Neural progenitor cell (in vitro differentiated cells): Measurements from ENCODE around the gene CD63. TPM values are rescaled to one million over a fixed set of nuclear protein-coding genes. Genes with fewer than 3 reads are reported as not detected.

Experiments
- DNase-seq: peaks from one replicate; pipeline ENCODE4 v3.0.0-alpha.2; 2016; ENCODE audit warnings: low spot score
- H2AFZ ChIP-seq: fragments of 200-600 bp; sonication (generic); replicated peaks from 2 replicates; pipeline ENCODE4 v1.6.1; 2016; ENCODE audit warnings: antibody characterized with exemption
- H3F3A ChIP-seq: fragments of 200-600 bp; sonication (generic); 2 replicates; pipeline ENCODE4 v1.6.1; 2016; ENCODE audit warnings: antibody characterized with exemption, low read depth
- H3K27ac ChIP-seq: fragments of 200-600 bp; sonication (generic); 2 replicates; pipeline ENCODE4 v1.5.1; 2016; ENCODE audit warnings: mild to moderate bottlenecking
- H3K27me3 ChIP-seq: fragments of 200-600 bp; sonication (generic); 2 replicates; pipeline ENCODE4 v1.6.1; 2016; ENCODE audit warnings: mild to moderate bottlenecking, moderate library complexity
- H3K36me3 ChIP-seq: fragments of 200-600 bp; sonication (generic); 2 replicates; pipeline ENCODE4 v1.5.1; 2016
- H3K4me1 ChIP-seq: fragments of 200-600 bp; sonication (generic); 2 replicates; pipeline ENCODE4 v1.6.1; 2016; ENCODE audit warnings: mixed run types
- H3K4me2 ChIP-seq: fragments of 200-600 bp; sonication (generic); 2 replicates; pipeline ENCODE4 v1.6.1; 2016
- H3K4me3 ChIP-seq: fragments of 200-600 bp; sonication (generic); 2 replicates; pipeline ENCODE4 v1.5.1; 2016
- H3K79me2 ChIP-seq: fragments of 200-600 bp; sonication (generic); 2 replicates; pipeline ENCODE4 v1.6.1; 2016; ENCODE audit warnings: low read depth
- H3K9ac ChIP-seq: fragments of 200-600 bp; sonication (generic); 2 replicates; pipeline ENCODE4 v1.6.1; 2016
- H3K9me3 ChIP-seq: fragments of 200-600 bp; sonication (generic); 2 replicates; pipeline ENCODE4 v1.5.1; 2016; ENCODE audit warnings: low read depth
- H4K20me1 ChIP-seq: fragments of 200-600 bp; sonication (generic); 2 replicates; pipeline ENCODE4 v1.6.1; 2016; ENCODE audit warnings: low read depth
- H3K27ac Mint-ChIP-seq: 3 replicates; pipeline ENCODE4 v1.8.0; 2021; ENCODE audit warnings: mixed read lengths
- H3K27me3 Mint-ChIP-seq: 2 replicates; pipeline ENCODE4 v1.8.0; 2022; ENCODE audit warnings: low read depth, mild to moderate bottlenecking, inconsistent platforms, moderate library complexity, mixed read lengths; ENCODE audit not compliant: insufficient read depth
- H3K36me3 Mint-ChIP-seq: 3 replicates; pipeline ENCODE4 v1.8.0; 2021; ENCODE audit warnings: mixed read lengths
- H3K4me1 Mint-ChIP-seq: 3 replicates; pipeline ENCODE4 v1.8.0; 2021; ENCODE audit warnings: mixed read lengths
- H3K4me3 Mint-ChIP-seq: 3 replicates; pipeline ENCODE4 v1.8.0; 2021; ENCODE audit warnings: mild to moderate bottlenecking, moderate library complexity, mixed read lengths
- H3K9me3 Mint-ChIP-seq: 3 replicates; pipeline ENCODE4 v1.8.0; 2020; ENCODE audit warnings: mixed read lengths
- EZH2 ChIP-seq: fragments of 200-600 bp; sonication (generic); IDR thresholded peaks from 2 replicates; pipeline ENCODE4 v1.6.1; 2017; ENCODE audit warnings: antibody characterized with exemption, mild to moderate bottlenecking, moderate library complexity
- EZH2phosphoT487 ChIP-seq: fragments of 200-600 bp; sonication (generic); IDR thresholded peaks from 2 replicates; pipeline ENCODE4 v1.6.1; 2017; ENCODE audit warnings: antibody characterized with exemption
- total RNA-seq: library from RNA; depleted of rRNA; stranded (reverse); fragments of >200 nt; gene quantifications from 2 replicates; pipeline ENCODE4 v1.2.3, GENCODE V29; 2015; ENCODE audit warnings: low replicate concordance
- TF ChIP-seq, protein P1 (sequence below): fragments of 200-600 bp; sonication (generic); IDR thresholded peaks from 2 replicates; pipeline ENCODE4 v1.5.1; 2017; ENCODE audit warnings: antibody characterized with exemption, mild to moderate bottlenecking

Gene CD63
- total RNA-seq, 1 donor from 2014 or later, result 305 TPM

DNA sequence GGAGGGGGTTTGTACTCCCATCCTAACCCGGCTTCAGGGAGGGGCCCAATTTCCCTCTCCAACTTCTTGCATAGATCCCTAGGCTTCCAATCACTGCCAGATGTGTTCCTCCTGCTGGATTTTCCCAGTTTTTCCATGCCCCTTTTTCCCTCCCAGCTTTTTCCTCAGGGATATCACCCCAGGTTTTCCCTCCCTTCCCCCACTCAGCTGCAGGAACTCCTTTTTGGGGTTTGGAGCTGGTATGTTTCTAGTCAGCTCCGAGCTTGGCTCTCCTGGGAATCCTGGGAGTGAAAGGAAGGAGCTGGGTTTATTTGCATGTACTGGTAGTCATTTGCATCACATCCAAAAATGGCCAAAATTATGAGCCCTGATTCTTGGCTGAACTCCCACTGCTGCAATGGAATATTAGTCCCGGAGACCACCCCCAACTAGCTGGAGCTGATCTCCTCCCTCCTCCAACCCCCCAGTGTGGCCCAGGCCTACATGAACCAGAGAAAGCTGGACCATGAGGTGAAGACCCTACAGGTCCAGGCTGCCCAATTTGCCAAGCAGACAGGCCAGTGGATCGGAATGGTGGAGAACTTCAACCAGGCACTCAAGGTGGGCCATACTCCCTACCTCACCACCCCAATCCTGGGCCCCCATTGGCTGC lies 10.1 kb downstream of the CD63 start:
- Histone ChIP-seq H3K27ac (peak overlapping the region; percentile 86), H3F3A (peaks cover 45% of the 10 kb centered on the region), H3K9ac (peak overlapping the region; percentile 27), H4K20me1 (no peaks in the 10 kb centered on the region), H3K79me2 (peaks cover 16% of the 10 kb centered on the region), H2AFZ (no peak overlapping the region), H3K27me3 (no peaks in the 10 kb centered on the region), H3K4me3 (peak overlapping the region; percentile 88), H3K36me3 (no peaks in the 10 kb centered on the region), H3K9me3 (no peaks in the 10 kb centered on the region), H3K4me2 (peak overlapping the region; percentile 79), H3K4me1 (peaks cover 31% of the 10 kb centered on the region)
- no peak for TF ChIP-seq EZH2phosphoT487
- no peak for TF ChIP-seq EZH2
- TF ChIP-seq, protein P1, sequence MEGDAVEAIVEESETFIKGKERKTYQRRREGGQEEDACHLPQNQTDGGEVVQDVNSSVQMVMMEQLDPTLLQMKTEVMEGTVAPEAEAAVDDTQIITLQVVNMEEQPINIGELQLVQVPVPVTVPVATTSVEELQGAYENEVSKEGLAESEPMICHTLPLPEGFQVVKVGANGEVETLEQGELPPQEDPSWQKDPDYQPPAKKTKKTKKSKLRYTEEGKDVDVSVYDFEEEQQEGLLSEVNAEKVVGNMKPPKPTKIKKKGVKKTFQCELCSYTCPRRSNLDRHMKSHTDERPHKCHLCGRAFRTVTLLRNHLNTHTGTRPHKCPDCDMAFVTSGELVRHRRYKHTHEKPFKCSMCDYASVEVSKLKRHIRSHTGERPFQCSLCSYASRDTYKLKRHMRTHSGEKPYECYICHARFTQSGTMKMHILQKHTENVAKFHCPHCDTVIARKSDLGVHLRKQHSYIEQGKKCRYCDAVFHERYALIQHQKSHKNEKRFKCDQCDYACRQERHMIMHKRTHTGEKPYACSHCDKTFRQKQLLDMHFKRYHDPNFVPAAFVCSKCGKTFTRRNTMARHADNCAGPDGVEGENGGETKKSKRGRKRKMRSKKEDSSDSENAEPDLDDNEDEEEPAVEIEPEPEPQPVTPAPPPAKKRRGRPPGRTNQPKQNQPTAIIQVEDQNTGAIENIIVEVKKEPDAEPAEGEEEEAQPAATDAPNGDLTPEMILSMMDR, result no peak
- no peak for DNase-seq
- peaks cover 6% of the 10 kb centered on the region for H3K9me3 Mint-ChIP-seq
- H3K36me3 Mint-ChIP-seq, result peaks cover 6% of the 10 kb centered on the region
- peak overlapping the region; percentile 92 for H3K4me3 Mint-ChIP-seq
- peaks cover 18% of the 10 kb centered on the region for H3K27me3 Mint-ChIP-seq
- peak overlapping the region; percentile 97 for H3K27ac Mint-ChIP-seq
- peaks cover 43% of the 10 kb centered on the region for H3K4me1 Mint-ChIP-seq

DNA sequence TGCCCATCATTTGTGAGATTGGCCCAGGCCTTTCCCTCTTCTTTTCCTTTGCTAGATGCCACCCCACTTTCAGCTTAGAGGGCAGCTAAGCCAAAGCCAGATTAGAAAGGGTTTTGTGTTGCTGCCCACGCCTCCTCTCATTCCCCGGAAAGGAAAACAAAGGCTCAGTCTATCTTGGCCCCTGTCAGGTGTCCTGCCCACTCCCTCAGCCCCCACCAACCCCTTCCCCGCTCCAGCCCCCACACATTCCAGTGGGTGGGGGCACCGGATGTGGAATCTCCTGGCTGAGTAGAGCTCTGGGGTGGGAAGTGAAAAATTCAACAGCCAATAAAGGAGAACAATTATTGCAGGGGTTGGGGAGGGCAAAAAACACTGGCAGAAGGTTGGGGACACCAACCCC lies 10.8 kb downstream of the CD63 start:
- Histone ChIP-seq H3K4me3 (peak overlapping the region; percentile 88), H3K27me3 (no peaks in the 10 kb centered on the region), H3K4me1 (peaks cover 31% of the 10 kb centered on the region), H3K27ac (peak overlapping the region; percentile 86), H3F3A (peaks cover 38% of the 10 kb centered on the region), H3K9ac (peak overlapping the region; percentile 27), H3K79me2 (peaks cover 16% of the 10 kb centered on the region), H3K36me3 (no peaks in the 10 kb centered on the region), H2AFZ (no peak overlapping the region), H4K20me1 (no peaks in the 10 kb centered on the region), H3K4me2 (peak overlapping the region; percentile 79), H3K9me3 (no peaks in the 10 kb centered on the region)
- Mint-ChIP-seq H3K27ac (peak overlapping the region; percentile 97), H3K9me3 (peaks cover 6% of the 10 kb centered on the region), H3K4me3 (peak overlapping the region; percentile 92), H3K4me1 (peaks cover 41% of the 10 kb centered on the region), H3K27me3 (peaks cover 20% of the 10 kb centered on the region), H3K36me3 (peaks cover 3% of the 10 kb centered on the region)
- DNase-seq, result peak; percentile 77
- TF ChIP-seq EZH2phosphoT487 (no peak), EZH2 (no peak)
- TF ChIP-seq, protein P1, result no peak

DNA sequence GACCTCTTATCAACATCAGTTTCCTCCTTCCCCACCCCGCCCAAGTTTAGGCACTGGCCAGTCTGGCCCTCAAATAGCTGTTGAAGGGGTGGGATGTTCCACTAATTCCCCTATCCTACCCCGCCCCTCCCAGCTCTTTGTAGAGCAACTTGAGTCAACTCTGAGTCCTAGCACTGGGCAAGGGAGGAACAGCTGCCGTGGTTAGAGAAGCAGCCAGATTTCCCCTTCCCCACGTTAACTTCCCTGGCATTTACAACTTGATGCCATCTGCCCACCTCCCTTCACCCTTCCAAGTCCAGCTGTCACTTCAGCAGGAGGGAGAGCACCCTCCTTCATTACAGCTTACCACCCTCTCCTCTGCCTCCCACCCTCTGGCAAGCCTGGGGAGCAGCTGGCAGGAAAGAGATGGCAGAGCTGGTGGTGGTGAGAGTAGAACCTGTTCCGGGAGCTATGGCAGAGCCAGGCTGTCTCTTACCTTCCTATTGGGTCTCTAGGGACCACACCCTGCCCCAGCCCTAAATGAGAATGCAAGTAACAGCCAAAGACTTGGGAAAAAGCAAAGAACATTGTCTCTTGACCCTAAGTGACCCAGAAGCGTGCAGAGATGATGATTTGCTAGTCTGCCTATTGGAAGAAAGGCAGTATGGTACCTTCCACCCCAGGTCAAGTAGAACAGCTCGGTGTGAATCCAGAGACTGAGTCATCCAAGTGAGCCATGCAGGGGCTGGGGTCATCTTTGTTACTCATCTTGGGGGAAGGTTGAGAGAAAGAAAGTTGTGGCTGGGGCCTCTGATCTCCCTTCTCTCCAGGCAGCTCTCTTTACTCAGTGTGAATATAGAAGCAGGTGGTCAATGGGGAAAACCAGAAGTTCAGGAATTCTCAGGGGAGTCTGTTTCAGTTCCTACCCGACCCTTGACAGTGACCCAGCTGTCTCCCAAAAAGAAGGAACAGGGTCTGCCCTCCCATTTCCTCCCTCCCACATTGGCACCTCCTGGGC lies 11.5 kb downstream of the CD63 start:
- Mint-ChIP-seq H3K36me3 (peaks cover 3% of the 10 kb centered on the region), H3K4me1 (peaks cover 41% of the 10 kb centered on the region), H3K27ac (peak overlapping the region; percentile 63), H3K9me3 (peaks cover 6% of the 10 kb centered on the region), H3K27me3 (peaks cover 20% of the 10 kb centered on the region), H3K4me3 (peak overlapping the region; percentile 92)
- TF ChIP-seq EZH2, result no peak
- Histone ChIP-seq H4K20me1 (no peaks in the 10 kb centered on the region), H3K4me2 (peak overlapping the region; percentile 79), H3K36me3 (no peaks in the 10 kb centered on the region), H3K27me3 (peaks cover 4% of the 10 kb centered on the region), H3K4me1 (peaks cover 31% of the 10 kb centered on the region), H3K9me3 (no peaks in the 10 kb centered on the region), H2AFZ (peak overlapping the region; percentile 87), H3K9ac (no peak overlapping the region), H3K79me2 (peaks cover 16% of the 10 kb centered on the region), H3K4me3 (peak overlapping the region; percentile 88), H3K27ac (peak overlapping the region; percentile 86), H3F3A (peaks cover 38% of the 10 kb centered on the region)
- peak; percentile 43 for DNase-seq
